Naive B cell (primary cell): Measurements from ENCODE around the gene PRR12. TPM values are rescaled to one million over a fixed set of nuclear protein-coding genes. Genes with fewer than 3 reads are reported as not detected.

Source experiments
- ATAC-seq, 2 donors: fragments of 150-1000 bp; cut with Tn5 transposase; 2 replicates each; pipeline ENCODE4 v1.10.0; 2021; ENCODE audit warnings: low read depth in 2 of 2, mild to moderate bottlenecking in 2 of 2, moderate library complexity in 2 of 2
- DNase-seq: peaks from one replicate; pipeline ENCODE4 v3.0.0; 2022
- H3K27ac Mint-ChIP-seq, 6 donors: one replicate each; pipeline ENCODE4 v1.8.0; 2020 to 2022; ENCODE audit warnings: mild to moderate bottlenecking in 6 of 6, mixed read lengths in 6 of 6, moderate library complexity in 5 of 6, inconsistent platforms in 2 of 6
- H3K27me3 Mint-ChIP-seq, 3 donors: one replicate each; pipeline ENCODE4 v1.8.0; 2021 to 2022; ENCODE audit warnings: mixed read lengths in 3 of 3, mild to moderate bottlenecking in 1 of 3
- H3K36me3 Mint-ChIP-seq, 2 donors: one replicate each; pipeline ENCODE4 v1.8.0; 2020 to 2022; ENCODE audit warnings: mixed read lengths in 2 of 2, inconsistent platforms in 1 of 2, mild to moderate bottlenecking in 1 of 2
- H3K4me1 Mint-ChIP-seq, 3 donors: one replicate each; pipeline ENCODE4 v1.8.0; 2020 to 2022; ENCODE audit warnings: mixed read lengths in 3 of 3, inconsistent platforms in 1 of 3, mild to moderate bottlenecking in 1 of 3, moderate library complexity in 1 of 3
- H3K4me3 Mint-ChIP-seq, 8 donors: one replicate each; pipeline ENCODE4 v1.8.0; 2020 to 2022; ENCODE audit warnings: mild to moderate bottlenecking in 8 of 8, mixed read lengths in 8 of 8, moderate library complexity in 8 of 8, inconsistent platforms in 2 of 8
- H3K9me3 Mint-ChIP-seq, 7 donors: one replicate each; pipeline ENCODE4 v1.8.0; 2020 to 2022; ENCODE audit warnings: mixed read lengths in 7 of 7, mild to moderate bottlenecking in 5 of 7, inconsistent platforms in 2 of 7, moderate library complexity in 1 of 7
- polyA plus RNA-seq, 6 donors: library from polyadenylated mRNA; unstranded; fragments of 300-500 nt; fragmentation: Illumina TruSeq; gene quantifications; one replicate each; pipeline ENCODE4 v1.2.3, GENCODE V29; 2021; ENCODE audit warnings: low read depth in 6 of 6

PRR12 gene
- polyA plus RNA-seq, 6 donors from 2014 or later: 0.09 to 0.77 (median 0.29) TPM

- ATAC-seq (no peak), DNase-seq (no peak)
- Mint-ChIP-seq H3K9me3 (no peaks in the 10 kb centered on the region), H3K4me1 (peaks cover 0 to 5% (median 3%) of the 10 kb centered on the region in 3 donors), H3K27ac (peak overlapping the region in 1 of 6 donors; percentile 47), H3K4me3 (peak overlapping the region in 1 of 8 donors; percentile 33), H3K36me3 (peaks cover 6 to 7% of the 10 kb centered on the region in 2 donors), H3K27me3 (no peaks in the 10 kb centered on the region)
Measured at GRCh38 chr19:49652551-49653465, 61.8 kb downstream of the PRR12 start.

GRCh38 chr19:49653466-49653806 lies 62.5 kb downstream of the PRR12 start:
- Mint-ChIP-seq H3K27ac (peak overlapping the region in 1 of 6 donors; percentile 76), H3K4me1 (peaks cover 0 to 5% (median 3%) of the 10 kb centered on the region in 3 donors), H3K27me3 (no peaks in the 10 kb centered on the region), H3K36me3 (peaks cover 6 to 7% of the 10 kb centered on the region in 2 donors), H3K4me3 (no peak overlapping the region), H3K9me3 (no peaks in the 10 kb centered on the region)
- ATAC-seq: no peak
- DNase-seq: no peak

- peak overlapping the region in 1 of 6 donors; percentile 66 for H3K27ac Mint-ChIP-seq
- no peaks in the 10 kb centered on the region for H3K27me3 Mint-ChIP-seq
- ATAC-seq (no peak), DNase-seq (no peak)
- peak overlapping the region in 1 of 8 donors; percentile 52 for H3K4me3 Mint-ChIP-seq
- H3K9me3 Mint-ChIP-seq: no peaks in the 10 kb centered on the region
- peaks cover 0 to 5% (median 3%) of the 10 kb centered on the region in 3 donors for H3K4me1 Mint-ChIP-seq
- peaks cover 6 to 7% of the 10 kb centered on the region in 2 donors for H3K36me3 Mint-ChIP-seq
Measured at GRCh38 chr19:49654581-49654980, 63.6 kb downstream of the PRR12 start.

- Mint-ChIP-seq H3K27ac (peak overlapping the region in 1 of 6 donors; percentile 47), H3K9me3 (no peaks in the 10 kb centered on the region), H3K36me3 (peaks cover 6 to 7% of the 10 kb centered on the region in 2 donors), H3K4me3 (no peak overlapping the region), H3K27me3 (no peaks in the 10 kb centered on the region), H3K4me1 (peaks cover 3 to 6% (median 5%) of the 10 kb centered on the region in 3 donors)
- no peak for DNase-seq
- ATAC-seq: no peak
Measured at GRCh38 chr19:49655570-49656455, 64.8 kb downstream of the PRR12 start.

- Mint-ChIP-seq H3K9me3 (no peaks in the 10 kb centered on the region), H3K27ac (peak overlapping the region in 1 of 6 donors; percentile 36), H3K27me3 (no peaks in the 10 kb centered on the region), H3K36me3 (peaks cover 6 to 7% of the 10 kb centered on the region in 2 donors), H3K4me3 (no peak overlapping the region), H3K4me1 (peaks cover 3 to 6% (median 5%) of the 10 kb centered on the region in 3 donors)
- DNase-seq (no peak), ATAC-seq (no peak)
Measured at GRCh38 chr19:49656456-49657109, 65.6 kb downstream of the PRR12 start.

GRCh38 chr19:49657493-49658138 lies 66.6 kb downstream of the PRR12 start:
- no peaks in the 10 kb centered on the region for H3K9me3 Mint-ChIP-seq
- no peaks in the 10 kb centered on the region for H3K27me3 Mint-ChIP-seq
- DNase-seq (no peak), ATAC-seq (no peak)
- peaks cover 6 to 7% of the 10 kb centered on the region in 2 donors for H3K36me3 Mint-ChIP-seq
- H3K4me1 Mint-ChIP-seq: peaks cover 3 to 6% (median 6%) of the 10 kb centered on the region in 3 donors
- H3K27ac Mint-ChIP-seq: no peak overlapping the region
- peak overlapping the region in 1 of 8 donors; percentile 41 for H3K4me3 Mint-ChIP-seq

GRCh38 chr19:49658139-49658517 lies 67.1 kb downstream of the PRR12 start:
- H3K36me3 Mint-ChIP-seq: peaks cover 6 to 7% of the 10 kb centered on the region in 2 donors
- no peaks in the 10 kb centered on the region for H3K27me3 Mint-ChIP-seq
- no peak for DNase-seq
- ATAC-seq: no peak
- no peaks in the 10 kb centered on the region for H3K9me3 Mint-ChIP-seq
- no peak overlapping the region for H3K4me3 Mint-ChIP-seq
- peaks cover 6 to 12% (median 7%) of the 10 kb centered on the region in 3 donors for H3K4me1 Mint-ChIP-seq
- H3K27ac Mint-ChIP-seq: no peak overlapping the region

GRCh38 chr19:49658566-49659442 lies 67.8 kb downstream of the PRR12 start:
- ATAC-seq: no peak
- no peaks in the 10 kb centered on the region for H3K27me3 Mint-ChIP-seq
- DNase-seq: no peak
- H3K27ac Mint-ChIP-seq: peak overlapping the region in 1 of 6 donors; percentile 24
- H3K4me1 Mint-ChIP-seq: peaks cover 7 to 17% (median 11%) of the 10 kb centered on the region in 3 donors
- H3K9me3 Mint-ChIP-seq: no peaks in the 10 kb centered on the region
- H3K36me3 Mint-ChIP-seq: peaks cover 6 to 7% of the 10 kb centered on the region in 2 donors
- H3K4me3 Mint-ChIP-seq: no peak overlapping the region

- Mint-ChIP-seq H3K4me1 (peaks cover 20 to 29% (median 27%) of the 10 kb centered on the region in 3 donors), H3K27me3 (no peaks in the 10 kb centered on the region), H3K9me3 (no peaks in the 10 kb centered on the region), H3K36me3 (peaks cover 0 to 3% of the 10 kb centered on the region in 2 donors), H3K4me3 (peak overlapping the region in 1 of 8 donors; percentile 41), H3K27ac (no peak overlapping the region)
- no peak for ATAC-seq
- no peak for DNase-seq
Measured at GRCh38 chr19:49660338-49660961, 69.5 kb downstream of the PRR12 start.

GRCh38 chr19:49662011-49662410 lies 71.0 kb downstream of the PRR12 start:
- H3K4me1 Mint-ChIP-seq: peaks cover 34 to 43% (median 40%) of the 10 kb centered on the region in 3 donors
- no peak for ATAC-seq
- H3K4me3 Mint-ChIP-seq: peak overlapping the region in 3 of 8 donors; percentile 33 to 43 (median 40)
- H3K36me3 Mint-ChIP-seq: peaks cover 0 to 8% of the 10 kb centered on the region in 2 donors
- DNase-seq: no peak
- H3K27me3 Mint-ChIP-seq: no peaks in the 10 kb centered on the region
- H3K9me3 Mint-ChIP-seq: no peaks in the 10 kb centered on the region
- H3K27ac Mint-ChIP-seq: no peak overlapping the region

- Mint-ChIP-seq H3K9me3 (no peaks in the 10 kb centered on the region), H3K27me3 (no peaks in the 10 kb centered on the region), H3K27ac (peak overlapping the region in 2 of 6 donors; percentile 18 to 98), H3K36me3 (peaks cover 0 to 8% of the 10 kb centered on the region in 2 donors), H3K4me3 (peak overlapping the region in 5 of 8 donors; percentile 40 to 97 (median 64)), H3K4me1 (peaks cover 32 to 48% (median 42%) of the 10 kb centered on the region in 3 donors)
- no peak for DNase-seq
- no peak for ATAC-seq
Measured at GRCh38 chr19:49663224-49663623, 72.2 kb downstream of the PRR12 start.
